ENCODE data around the gene TMEM200A.

TMEM200A gene

DNA sequence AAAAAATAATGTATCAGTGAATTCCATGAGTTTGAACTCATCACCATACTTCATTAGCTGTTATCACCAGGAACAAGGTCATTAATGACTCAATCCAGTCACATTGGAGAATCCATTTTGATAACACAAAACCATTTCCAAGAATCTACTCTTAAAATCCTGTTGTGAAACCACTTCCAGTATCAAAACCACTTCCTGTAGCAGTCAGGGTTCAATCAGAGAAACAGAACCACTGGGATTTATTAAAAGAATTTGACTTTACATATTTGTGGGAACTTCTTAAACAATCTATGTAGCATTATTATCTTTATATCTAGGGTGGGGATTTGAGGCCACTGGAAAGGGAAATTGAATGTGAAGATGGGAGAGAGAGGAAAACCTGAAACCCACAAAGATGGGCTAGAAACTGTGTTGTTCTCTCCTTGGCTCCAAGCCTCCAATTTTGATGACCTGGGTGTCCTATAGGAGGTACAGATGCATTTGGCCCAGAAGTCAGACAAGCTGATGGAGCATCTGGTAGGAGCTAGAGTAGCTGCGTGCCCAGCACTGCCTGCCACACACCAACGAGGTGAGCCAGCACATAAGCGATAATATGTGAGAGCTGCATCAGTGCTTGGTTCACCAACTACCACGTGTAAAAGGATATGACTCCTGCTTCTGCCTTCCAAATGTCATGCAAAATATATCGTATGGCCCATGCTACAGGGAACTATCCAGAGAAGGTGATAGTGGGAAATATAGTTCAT, 117.0 kb downstream of the TMEM200A start:
- Mint-ChIP-seq H3K9me3 (no peaks in the 10 kb centered on the region), H3K36me3 (peaks cover 2% of the 10 kb centered on the region), H3K4me3 (no peak overlapping the region), H3K27me3 (no peaks in the 10 kb centered on the region), H3K27ac (peak overlapping the region; percentile 10), H3K4me1 (peaks cover 31% of the 10 kb centered on the region)

DNA sequence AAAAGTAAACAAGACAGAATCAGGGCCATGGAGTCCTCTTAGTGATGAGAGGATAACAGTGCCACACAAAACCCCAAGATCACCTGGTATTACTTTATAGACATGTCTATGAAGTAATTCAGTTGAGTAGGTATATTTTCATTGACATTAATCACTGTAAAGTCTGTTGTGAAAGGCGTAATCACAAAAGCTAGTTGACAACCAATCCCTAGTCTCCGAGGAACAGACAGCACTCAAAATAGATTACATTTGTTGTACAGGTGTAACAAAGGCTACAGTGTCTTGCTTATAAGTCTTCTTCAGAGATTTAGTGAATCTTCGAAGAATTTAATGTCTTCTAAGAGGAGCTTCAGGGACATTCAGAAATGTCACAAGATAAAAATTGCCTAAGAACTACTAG, 120.1 kb downstream of the TMEM200A start:
- H3K27ac Mint-ChIP-seq: no peak overlapping the region
- H3K4me1 Mint-ChIP-seq: peaks cover 31% of the 10 kb centered on the region
- no peaks in the 10 kb centered on the region for H3K27me3 Mint-ChIP-seq
- no peak overlapping the region for H3K4me3 Mint-ChIP-seq
- no peaks in the 10 kb centered on the region for H3K9me3 Mint-ChIP-seq
- no peaks in the 10 kb centered on the region for H3K36me3 Mint-ChIP-seq

DNA sequence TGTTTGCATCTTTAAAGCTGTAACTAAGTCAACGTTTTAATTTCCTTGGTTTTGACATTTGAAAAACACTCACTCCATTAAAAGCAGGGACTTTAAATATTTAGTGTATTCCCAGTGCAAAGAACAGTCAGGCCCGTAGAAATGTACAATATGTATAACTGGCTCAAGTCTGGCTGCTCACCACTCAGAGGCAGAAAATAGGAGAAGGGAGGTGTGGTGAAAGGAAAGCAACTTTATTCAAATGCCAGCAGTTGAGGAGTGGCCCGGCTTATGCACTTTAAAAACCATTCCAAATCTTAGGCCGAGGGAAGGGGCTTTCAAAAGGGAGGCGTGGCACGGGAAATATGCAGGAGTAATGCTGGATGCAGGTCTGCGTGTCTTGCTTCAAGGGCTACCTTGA, 120.6 kb downstream of the TMEM200A start:
- H3K4me1 Mint-ChIP-seq: peaks cover 29% of the 10 kb centered on the region
- no peaks in the 10 kb centered on the region for H3K36me3 Mint-ChIP-seq
- no peaks in the 10 kb centered on the region for H3K27me3 Mint-ChIP-seq
- H3K27ac Mint-ChIP-seq: no peak overlapping the region
- no peak overlapping the region for H3K4me3 Mint-ChIP-seq
- H3K9me3 Mint-ChIP-seq: no peaks in the 10 kb centered on the region

DNA sequence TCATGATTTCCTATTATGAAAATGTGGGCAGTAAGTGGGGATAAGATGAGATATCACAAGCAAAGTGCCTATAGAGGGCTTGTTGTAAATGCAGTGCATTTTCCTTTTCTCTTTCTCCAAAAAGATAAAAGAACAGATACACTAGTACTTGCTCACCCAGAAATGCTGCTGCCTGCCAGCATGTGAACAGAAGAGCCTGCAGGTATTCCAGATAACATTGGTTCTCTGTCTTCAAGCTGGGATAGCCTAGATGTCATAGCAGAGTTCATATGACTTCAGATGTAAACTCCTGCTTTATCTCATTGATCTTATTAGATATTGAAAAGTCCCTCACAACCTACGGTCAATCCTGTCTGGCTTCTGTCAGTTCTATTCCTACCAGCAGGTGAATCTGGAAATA, 123.7 kb downstream of the TMEM200A start:
- peaks cover 3% of the 10 kb centered on the region for H3K4me1 Mint-ChIP-seq
- no peaks in the 10 kb centered on the region for H3K27me3 Mint-ChIP-seq
- H3K27ac Mint-ChIP-seq: no peak overlapping the region
- H3K4me3 Mint-ChIP-seq: no peak overlapping the region
- peaks cover 2% of the 10 kb centered on the region for H3K36me3 Mint-ChIP-seq
- no peaks in the 10 kb centered on the region for H3K9me3 Mint-ChIP-seq
